ENCODE data around the gene CYP8B1.

The CYP8B1 gene

GRCh38 chr3:42877881-42878280, 2.2 kb upstream of the CYP8B1 start:
- H3K9me3 ChIP-seq (ENCODE audit: low read depth, low read length) = no peaks in the 10 kb centered on the region
- H3K36me3 ChIP-seq (ENCODE audit: insufficient read depth, low read length) = no peaks in the 10 kb centered on the region
- no peak for TF ChIP-seq FOXP2 (optimal IDR thresholded peaks at IDR 0.05; ENCODE audit: control extremely low read depth, extremely low read length, insufficient read depth)
- no peak for TF ChIP-seq EZH2 (IDR thresholded peaks at IDR 0.05)
- TF ChIP-seq POLR2AphosphoS5 (IDR thresholded peaks at IDR 0.05; ENCODE audit: borderline replicate concordance, low read depth, low read length) = no peak
- no peak for DNase-seq (ENCODE audit: low read depth, low spot score)
- no peak overlapping the region for H3K4me3 ChIP-seq
- H3K27ac ChIP-seq = no peak overlapping the region
- H3K9ac ChIP-seq (ENCODE audit: insufficient read length) = no peak overlapping the region

DNA sequence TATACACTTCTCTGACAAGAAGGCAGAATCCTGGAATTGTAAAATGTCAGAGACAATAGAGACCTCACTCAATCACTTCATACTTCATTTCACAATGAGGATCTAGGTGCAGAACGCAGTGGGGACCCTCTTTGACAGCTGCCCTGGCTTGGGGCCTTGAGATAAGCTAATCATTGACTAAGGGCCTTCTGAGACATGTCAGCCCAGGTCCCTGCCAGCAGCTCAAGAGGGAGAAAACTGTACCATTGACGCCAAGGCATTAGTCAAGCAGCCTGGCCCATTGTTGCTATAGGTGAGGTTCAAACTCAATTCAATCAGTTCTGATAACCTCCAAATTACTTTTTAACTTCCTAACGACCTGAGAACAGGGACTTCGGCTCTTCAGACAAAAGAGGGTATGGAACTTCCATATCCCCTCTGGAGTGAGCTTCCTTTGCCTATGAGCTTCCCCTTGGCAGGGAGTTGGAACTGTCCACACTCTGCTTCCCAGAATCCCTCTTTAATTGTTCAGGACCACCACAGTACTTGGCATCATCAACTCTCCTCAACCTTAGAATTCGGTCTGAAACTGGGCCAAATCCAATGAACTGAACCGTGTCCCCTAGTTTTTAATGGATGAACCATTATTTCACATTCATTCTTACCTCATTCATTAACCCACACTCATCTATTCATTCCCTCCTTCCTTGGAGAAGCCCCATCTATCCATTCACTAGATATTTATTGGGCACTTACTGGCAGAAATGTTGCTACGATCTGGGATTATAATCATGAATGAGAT, 1.5 kb upstream of the CYP8B1 start:
- Histone ChIP-seq H3K4me3 (no peak overlapping the region), H3K9me3 (ENCODE audit: low read depth, low read length) (no peaks in the 10 kb centered on the region), H3K36me3 (ENCODE audit: insufficient read depth, low read length) (no peaks in the 10 kb centered on the region), H3K9ac (ENCODE audit: insufficient read length) (no peak overlapping the region), H3K27ac (no peak overlapping the region)
- TF ChIP-seq EZH2 (IDR thresholded peaks at IDR 0.05) (no peak), FOXP2 (optimal IDR thresholded peaks at IDR 0.05; ENCODE audit: control extremely low read depth, extremely low read length, insufficient read depth) (no peak), POLR2AphosphoS5 (IDR thresholded peaks at IDR 0.05; ENCODE audit: borderline replicate concordance, low read depth, low read length) (no peak)
- DNase-seq (ENCODE audit: low read depth, low spot score) = no peak

DNA sequence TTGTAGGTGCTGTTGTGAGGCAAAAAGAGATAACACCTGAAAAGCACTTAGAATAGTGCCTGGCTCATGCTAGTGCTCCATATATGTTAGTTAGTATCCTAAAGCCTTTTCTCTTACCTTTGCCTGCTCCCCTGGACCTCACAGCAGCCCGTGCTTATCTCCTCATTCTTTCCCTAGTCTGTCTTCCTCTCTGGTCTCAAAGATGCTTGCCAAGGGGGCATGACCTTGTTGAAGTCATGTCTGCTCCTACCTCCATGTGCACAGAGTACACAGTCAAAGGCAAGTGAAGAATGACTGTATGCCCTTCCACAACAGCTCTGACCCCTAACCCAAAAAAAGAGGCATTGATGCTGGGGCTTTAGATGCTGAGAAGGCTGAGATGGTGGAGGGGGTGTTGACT, 722 bp upstream of the CYP8B1 start:
- no peak for DNase-seq (ENCODE audit: low read depth, low spot score)
- Histone ChIP-seq H3K9me3 (ENCODE audit: low read depth, low read length) (no peaks in the 10 kb centered on the region), H3K9ac (ENCODE audit: insufficient read length) (no peak overlapping the region), H3K27ac (no peak overlapping the region), H3K36me3 (ENCODE audit: insufficient read depth, low read length) (no peaks in the 10 kb centered on the region), H3K4me3 (no peak overlapping the region)
- TF ChIP-seq EZH2 (IDR thresholded peaks at IDR 0.05) (no peak), POLR2AphosphoS5 (IDR thresholded peaks at IDR 0.05; ENCODE audit: borderline replicate concordance, low read depth, low read length) (no peak), FOXP2 (optimal IDR thresholded peaks at IDR 0.05; ENCODE audit: control extremely low read depth, extremely low read length, insufficient read depth) (no peak)

- no peak overlapping the region for H3K27ac ChIP-seq
- no peak overlapping the region for H3K4me3 ChIP-seq
- H3K9me3 ChIP-seq (ENCODE audit: low read depth, low read length) = no peaks in the 10 kb centered on the region
- DNase-seq (ENCODE audit: low read depth, low spot score) = no peak
- H3K9ac ChIP-seq (ENCODE audit: insufficient read length) = no peak overlapping the region
- TF ChIP-seq POLR2AphosphoS5 (IDR thresholded peaks at IDR 0.05; ENCODE audit: borderline replicate concordance, low read depth, low read length) (no peak), FOXP2 (optimal IDR thresholded peaks at IDR 0.05; ENCODE audit: control extremely low read depth, extremely low read length, insufficient read depth) (no peak), EZH2 (IDR thresholded peaks at IDR 0.05) (no peak)
- H3K36me3 ChIP-seq (ENCODE audit: insufficient read depth, low read length) = no peaks in the 10 kb centered on the region
These were observed 930 bp downstream of the CYP8B1 start for GRCh38 chr3:42874749-42875148.

DNA sequence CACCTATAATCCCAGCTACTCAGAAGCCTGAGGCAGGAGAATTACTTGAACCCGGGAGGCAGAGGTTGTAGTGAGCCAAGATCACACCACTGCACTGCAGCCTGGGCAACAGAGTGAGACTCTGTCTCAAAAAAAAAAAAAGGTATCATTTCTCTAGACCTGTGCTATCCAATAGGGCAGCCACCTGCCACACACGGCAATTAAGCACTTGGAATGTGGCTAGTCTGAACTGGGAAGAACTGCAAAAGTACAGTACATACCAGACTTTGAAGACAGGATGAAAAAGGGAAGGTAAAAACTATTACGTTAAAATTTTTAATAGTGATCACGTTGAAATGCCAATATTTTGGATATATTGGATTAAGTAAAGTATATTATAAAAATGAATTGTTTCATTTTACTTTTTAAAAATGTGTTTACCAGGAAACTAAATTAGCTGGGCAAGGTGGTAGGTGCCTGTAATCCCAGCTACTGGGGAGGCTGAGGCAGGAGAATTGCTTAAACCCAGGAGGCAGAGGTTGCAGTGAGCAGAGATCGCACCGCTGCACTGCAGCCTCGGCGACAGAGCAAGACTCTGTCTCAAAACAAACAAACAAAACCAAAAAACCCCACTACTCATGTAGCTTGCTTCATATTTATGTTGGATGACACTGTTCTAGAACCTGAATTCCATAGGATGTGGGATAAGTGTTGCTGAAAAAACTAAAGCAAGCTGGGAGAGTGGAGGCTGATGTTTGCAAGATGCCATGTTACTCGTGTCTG, 2.3 kb downstream of the CYP8B1 start:
- no peak for TF ChIP-seq FOXP2 (optimal IDR thresholded peaks at IDR 0.05; ENCODE audit: control extremely low read depth, extremely low read length, insufficient read depth)
- no peak for TF ChIP-seq EZH2 (IDR thresholded peaks at IDR 0.05)
- no peak for TF ChIP-seq POLR2AphosphoS5 (IDR thresholded peaks at IDR 0.05; ENCODE audit: borderline replicate concordance, low read depth, low read length)
- DNase-seq (ENCODE audit: low read depth, low spot score) = no peak
- Histone ChIP-seq H3K9me3 (ENCODE audit: low read depth, low read length) (no peaks in the 10 kb centered on the region), H3K36me3 (ENCODE audit: insufficient read depth, low read length) (no peaks in the 10 kb centered on the region), H3K4me3 (no peak overlapping the region), H3K9ac (ENCODE audit: insufficient read length) (no peak overlapping the region), H3K27ac (no peak overlapping the region)

DNA sequence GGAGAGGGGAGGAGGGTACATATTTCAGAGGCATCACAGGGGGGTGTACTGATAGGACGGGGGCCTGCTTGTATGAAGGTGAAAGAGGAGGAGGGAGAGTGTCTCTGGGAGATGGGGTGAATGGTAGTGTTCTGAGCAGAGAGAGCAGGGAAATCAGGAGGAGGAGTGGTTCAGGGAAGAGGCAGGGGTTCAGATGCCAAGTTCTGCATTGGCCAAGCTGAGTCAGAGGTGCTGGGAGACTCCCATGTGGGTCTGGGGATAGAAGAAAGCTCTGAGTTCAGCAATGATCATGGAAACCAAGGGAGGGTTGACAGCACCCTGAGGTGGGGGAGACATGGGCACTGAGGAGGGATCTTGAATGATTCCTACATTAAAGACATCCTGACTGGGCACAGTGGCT, 3.0 kb downstream of the CYP8B1 start:
- H3K27ac ChIP-seq = no peak overlapping the region
- no peak for TF ChIP-seq POLR2AphosphoS5 (IDR thresholded peaks at IDR 0.05; ENCODE audit: borderline replicate concordance, low read depth, low read length)
- TF ChIP-seq FOXP2 (optimal IDR thresholded peaks at IDR 0.05; ENCODE audit: control extremely low read depth, extremely low read length, insufficient read depth) = no peak
- TF ChIP-seq EZH2 (IDR thresholded peaks at IDR 0.05) = no peak
- no peak overlapping the region for H3K9ac ChIP-seq (ENCODE audit: insufficient read length)
- no peak overlapping the region for H3K4me3 ChIP-seq
- no peaks in the 10 kb centered on the region for H3K9me3 ChIP-seq (ENCODE audit: low read depth, low read length)
- H3K36me3 ChIP-seq (ENCODE audit: insufficient read depth, low read length) = no peaks in the 10 kb centered on the region
- no peak for DNase-seq (ENCODE audit: low read depth, low spot score)

DNA sequence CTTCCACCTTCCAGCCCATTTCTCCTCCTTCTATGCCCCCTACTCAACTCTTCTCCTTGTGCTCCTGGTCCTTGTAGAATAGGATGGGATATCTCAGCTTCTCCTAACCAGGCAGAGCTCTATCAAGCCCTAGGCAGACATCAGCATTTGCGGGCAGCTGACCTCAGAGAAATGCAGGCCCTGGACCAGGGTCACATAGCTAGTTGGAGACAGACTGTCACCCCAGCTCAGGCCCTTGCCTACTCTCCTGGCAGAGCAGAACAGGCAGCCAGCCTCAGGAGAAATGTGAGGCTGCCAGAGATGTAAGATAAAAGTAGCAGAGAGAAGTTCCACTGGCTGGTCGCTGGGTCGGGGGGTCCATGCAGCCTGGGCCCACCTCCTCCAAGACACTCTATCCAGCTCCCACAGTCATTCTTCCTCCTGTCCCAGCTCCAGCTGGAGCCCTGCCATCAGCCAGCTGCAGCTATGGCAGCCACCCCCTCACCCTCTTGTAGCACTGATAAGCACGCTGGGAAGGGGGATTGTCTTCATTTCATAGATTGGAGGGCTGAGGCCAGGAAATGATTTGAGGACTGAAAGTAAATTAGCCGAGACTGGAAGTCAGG, 4.0 kb downstream of the CYP8B1 start:
- no peak for TF ChIP-seq FOXP2 (optimal IDR thresholded peaks at IDR 0.05; ENCODE audit: control extremely low read depth, extremely low read length, insufficient read depth)
- TF ChIP-seq POLR2AphosphoS5 (IDR thresholded peaks at IDR 0.05; ENCODE audit: borderline replicate concordance, low read depth, low read length) = no peak
- TF ChIP-seq EZH2 (IDR thresholded peaks at IDR 0.05) = no peak
- DNase-seq (ENCODE audit: low read depth, low spot score) = no peak
- H3K9me3 ChIP-seq (ENCODE audit: low read depth, low read length) = no peaks in the 10 kb centered on the region
- H3K36me3 ChIP-seq (ENCODE audit: insufficient read depth, low read length) = no peaks in the 10 kb centered on the region
- no peak overlapping the region for H3K27ac ChIP-seq
- no peak overlapping the region for H3K4me3 ChIP-seq
- no peak overlapping the region for H3K9ac ChIP-seq (ENCODE audit: insufficient read length)

GRCh38 chr3:42868841-42869240, 6.8 kb downstream of the CYP8B1 start:
- Histone ChIP-seq H3K27ac (no peak overlapping the region), H3K9ac (ENCODE audit: insufficient read length) (no peak overlapping the region), H3K36me3 (ENCODE audit: insufficient read depth, low read length) (no peaks in the 10 kb centered on the region), H3K9me3 (ENCODE audit: low read depth, low read length) (no peaks in the 10 kb centered on the region), H3K4me3 (no peak overlapping the region)
- DNase-seq (ENCODE audit: low read depth, low spot score) = no peak
- TF ChIP-seq EZH2 (IDR thresholded peaks at IDR 0.05) = no peak
- TF ChIP-seq FOXP2 (optimal IDR thresholded peaks at IDR 0.05; ENCODE audit: control extremely low read depth, extremely low read length, insufficient read depth) = no peak
- TF ChIP-seq POLR2AphosphoS5 (IDR thresholded peaks at IDR 0.05; ENCODE audit: borderline replicate concordance, low read depth, low read length) = no peak

All from SK-N-MC (cell line).